ENCODE data around the gene HOXD12.

Gene HOXD12, protein sequence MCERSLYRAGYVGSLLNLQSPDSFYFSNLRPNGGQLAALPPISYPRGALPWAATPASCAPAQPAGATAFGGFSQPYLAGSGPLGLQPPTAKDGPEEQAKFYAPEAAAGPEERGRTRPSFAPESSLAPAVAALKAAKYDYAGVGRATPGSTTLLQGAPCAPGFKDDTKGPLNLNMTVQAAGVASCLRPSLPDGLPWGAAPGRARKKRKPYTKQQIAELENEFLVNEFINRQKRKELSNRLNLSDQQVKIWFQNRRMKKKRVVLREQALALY

DNA sequence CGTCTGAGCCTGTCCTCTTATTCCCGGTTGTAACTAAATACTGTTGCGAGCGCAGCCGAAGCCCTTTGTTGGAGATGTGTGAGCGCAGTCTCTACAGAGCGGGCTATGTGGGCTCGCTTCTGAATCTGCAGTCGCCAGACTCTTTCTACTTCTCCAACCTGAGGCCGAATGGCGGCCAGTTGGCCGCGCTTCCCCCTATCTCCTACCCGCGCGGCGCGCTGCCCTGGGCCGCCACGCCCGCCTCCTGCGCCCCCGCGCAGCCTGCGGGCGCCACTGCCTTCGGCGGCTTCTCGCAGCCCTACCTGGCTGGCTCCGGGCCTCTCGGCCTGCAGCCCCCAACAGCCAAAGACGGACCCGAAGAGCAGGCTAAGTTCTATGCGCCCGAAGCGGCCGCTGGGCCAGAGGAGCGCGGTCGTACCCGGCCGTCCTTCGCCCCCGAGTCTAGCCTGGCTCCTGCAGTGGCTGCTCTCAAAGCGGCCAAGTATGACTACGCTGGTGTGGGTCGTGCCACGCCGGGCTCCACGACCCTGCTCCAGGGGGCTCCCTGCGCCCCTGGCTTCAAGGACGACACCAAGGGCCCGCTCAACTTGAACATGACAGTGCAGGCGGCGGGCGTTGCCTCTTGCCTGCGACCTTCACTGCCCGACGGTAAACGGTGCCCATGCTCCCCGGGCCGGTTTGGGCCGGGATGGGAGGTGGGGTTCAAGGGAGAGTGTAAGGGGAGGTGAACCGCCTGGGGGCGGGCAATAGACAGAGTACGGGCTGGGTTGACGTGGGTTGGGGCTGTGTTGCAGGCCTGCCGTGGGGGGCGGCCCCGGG is at the start of gene HOXD12:
HOXD12 (plus strand) TSS at position 68 of the 819 bp plus-strand sequence; CDS start at position 75, 7 bp downstream.
- DNase-seq, result peak in 1 of 2 donors; percentile 1

DNA sequence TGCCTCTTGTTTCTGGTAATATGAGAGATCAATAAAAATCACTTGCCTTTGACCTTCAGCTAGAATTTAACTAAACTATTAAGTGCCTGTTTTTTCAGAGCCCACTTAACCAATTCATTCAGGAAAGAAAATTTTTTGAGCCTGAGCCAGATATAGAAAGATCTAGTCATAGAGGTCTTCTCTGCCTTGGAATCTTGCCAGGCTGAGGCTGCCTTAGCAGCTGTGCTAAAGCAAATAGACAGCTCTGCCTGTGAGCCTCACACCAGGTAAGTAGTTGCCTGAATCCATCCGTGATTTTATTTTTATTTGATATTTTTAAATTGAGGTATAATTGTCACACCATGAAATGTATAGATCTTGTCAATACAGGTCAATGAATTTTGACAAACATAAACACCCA is 43.2 kb upstream of the HOXD12 start:
- no peak for DNase-seq

DNA sequence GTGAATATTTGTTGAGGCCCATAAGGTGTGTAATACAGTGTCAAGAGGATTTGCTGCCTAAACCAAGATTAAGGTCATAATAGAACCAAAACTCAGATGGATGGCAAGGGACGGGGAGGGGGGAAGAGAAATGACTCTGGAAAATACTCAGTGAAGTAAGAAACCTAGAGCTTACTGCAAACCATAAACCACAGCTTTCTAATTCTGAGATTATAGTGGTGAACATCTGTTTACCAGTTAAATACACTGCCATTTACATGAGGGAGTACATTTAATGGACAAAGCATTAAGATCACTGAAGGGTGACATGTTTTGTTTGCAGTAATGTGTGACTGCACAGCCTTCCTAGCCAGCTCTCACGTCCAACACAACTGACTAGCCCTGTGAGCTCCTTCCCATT is 35.6 kb upstream of the HOXD12 start:
- DNase-seq, result no peak

DNA sequence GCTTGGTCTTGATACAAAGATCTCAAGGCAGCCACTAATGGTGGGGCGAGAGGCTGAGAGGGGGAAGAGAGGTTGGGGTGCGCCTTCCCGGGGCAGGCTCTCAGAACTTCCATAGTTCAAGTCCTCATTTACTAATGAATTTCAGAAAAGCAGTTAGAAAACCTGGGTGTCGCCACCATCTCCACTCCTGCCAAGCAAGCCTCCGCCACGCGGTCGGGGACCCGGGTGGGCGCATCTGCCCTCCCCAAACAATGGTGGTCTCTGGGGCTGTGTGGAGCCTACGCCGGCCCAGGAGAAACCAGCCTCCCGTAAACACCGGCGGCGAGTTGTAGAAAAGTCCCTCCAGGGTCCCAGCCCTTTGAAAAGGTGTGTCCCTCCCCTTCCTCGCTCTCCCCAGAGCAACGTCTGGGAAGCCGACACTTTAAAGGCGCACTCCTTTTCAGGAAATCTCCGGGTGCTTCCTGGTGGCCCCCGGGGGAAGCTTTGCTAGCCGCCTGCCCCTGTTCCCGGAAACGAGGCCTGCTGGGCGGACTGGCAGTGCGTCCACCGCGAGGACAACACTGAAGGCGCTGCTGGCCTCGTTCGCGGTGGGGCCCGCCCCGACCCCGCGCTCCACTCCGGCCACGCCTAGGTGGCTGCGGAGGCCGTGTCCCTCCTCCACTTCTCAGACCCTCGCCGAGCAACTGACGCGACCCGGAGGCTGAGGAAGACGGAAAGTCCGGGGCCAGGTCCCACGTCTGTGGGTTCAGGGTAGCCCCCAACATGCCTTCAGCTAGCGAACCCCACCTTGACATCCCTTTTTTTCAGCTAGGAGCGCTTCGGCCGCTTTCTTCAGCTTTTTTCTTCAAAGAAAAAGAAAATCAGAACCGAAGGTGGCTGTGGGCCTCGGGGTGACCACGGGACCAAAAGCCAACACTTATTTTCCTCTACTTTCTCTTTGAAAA is 32.7 kb upstream of the HOXD12 start:
- DNase-seq, result no peak

DNA sequence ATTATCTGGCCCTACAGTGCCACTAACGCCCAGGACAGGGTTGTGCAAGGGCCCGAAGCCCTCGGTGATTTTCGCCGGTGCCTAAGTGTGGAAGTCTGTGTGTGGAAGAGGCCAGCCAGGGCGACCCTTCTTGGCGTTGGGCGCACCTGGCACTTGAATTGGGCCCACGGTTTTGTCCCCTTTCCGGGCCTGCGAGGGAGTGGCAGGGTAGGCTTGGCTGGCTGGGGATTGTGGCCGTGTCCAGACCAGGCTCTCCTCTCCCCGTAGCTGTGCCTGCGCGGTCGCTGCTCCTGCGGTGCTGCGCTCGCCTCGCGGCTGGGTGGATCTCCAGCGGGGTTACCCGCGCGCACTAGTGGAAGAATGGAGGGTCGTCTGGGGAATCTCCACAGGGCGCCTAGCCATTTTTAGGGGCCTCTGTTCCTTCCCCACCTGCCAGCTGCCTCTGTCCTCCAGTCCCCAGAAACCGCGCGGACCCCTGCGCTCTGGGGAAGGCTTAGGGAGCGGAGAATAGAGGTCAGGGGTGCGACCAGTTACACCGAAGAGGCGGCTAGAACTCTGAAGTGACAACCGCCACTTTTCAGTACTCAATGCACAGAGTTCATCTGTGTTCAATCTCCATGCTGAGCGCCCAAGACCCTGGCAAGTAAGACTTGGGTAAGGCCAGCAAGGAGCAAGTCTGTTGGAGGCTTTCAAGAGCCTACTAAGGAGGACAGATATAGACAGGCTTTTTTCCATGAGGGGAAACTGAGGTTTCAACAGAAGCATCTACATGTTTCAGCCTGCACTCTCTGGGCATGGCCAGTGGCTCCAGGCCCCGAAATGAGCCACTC is 31.8 kb upstream of the HOXD12 start:
- no peak for DNase-seq

DNA sequence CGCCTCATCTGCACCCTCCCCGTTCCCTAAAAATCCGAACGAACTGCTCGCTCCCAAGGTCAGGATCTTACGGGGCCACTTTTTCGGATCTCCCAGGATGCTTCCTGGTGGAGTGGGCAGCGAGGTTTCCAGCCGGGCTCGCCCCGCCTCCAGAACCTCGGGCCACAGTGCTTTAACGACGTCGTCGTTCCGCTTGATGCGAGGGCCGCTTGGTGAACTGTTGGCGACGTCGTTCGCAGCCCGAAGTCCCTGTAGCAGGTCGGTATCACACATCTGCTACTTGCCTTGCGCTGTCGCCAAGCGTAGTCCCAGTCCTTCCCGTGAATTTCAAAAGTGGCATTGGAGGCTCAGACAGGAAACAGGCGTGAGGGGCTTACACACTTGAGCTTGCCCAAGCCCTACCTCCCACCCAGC is 31.2 kb upstream of the HOXD12 start:
- DNase-seq, result no peak

DNA sequence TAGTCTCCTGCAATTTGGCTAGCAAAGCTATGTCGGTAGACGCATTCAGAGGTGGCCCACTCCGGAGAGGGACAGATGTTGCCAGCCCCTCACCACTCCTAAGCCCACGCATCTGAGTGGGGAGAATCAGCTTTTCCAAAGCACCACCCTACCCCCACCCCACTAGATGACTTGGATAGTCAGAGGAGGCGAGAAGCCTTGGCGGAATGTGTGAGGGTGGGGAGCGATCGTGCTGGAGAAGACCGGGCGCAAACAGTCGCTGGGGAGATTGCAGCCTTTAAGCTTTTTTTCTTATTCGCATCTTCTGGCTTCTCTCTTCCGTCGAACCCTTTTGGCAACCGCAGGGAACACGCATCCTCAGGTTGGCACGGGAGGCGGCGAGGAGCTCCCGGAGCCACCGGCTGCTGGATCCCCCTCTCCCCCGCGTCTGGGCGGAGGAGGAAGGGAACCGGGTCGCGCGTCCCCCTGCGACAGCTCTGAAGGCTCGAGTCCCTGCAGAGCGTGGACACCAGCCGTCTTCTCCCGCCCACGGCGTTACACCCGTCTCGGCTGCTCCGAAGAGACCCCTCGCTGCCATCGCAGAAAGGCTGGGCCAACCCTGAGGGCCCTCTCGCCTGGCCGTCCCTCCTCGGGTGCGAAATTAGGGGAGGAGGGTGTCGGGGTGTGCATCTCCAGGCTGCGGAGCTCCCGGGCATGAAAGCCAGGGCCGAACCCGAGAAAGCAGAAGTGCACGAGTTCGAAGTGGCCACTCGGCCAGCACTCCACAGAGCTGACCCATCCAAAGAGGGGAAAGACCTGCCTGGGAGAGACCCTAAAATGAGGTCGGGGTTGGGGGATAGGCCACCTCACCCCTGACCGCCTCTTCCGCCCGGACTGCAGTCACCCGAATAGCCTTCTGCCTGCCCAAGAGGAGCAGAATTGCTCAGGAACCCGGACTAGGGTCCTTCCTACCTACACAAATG is 28.0 kb upstream of the HOXD12 start:
- DNase-seq, result no peak

DNA sequence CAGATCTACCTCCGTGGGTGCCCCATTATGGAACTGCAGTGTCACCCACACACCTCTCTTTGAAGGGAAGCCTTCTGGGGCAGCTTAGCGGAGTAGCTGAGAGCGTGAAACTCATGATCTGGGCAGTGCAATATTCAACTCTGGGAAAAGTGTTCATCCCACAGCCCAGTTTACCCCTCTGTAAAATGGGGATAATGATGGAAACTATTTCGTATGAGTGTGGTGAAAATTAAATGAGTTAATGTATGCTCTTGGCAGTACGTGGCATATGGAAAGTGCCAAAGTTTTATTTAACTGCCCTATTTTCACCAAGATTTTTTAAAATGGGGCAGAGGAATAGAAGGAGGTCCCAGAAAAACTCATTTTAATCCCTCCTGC is 27.3 kb upstream of the HOXD12 start:
- no peak for DNase-seq

DNA sequence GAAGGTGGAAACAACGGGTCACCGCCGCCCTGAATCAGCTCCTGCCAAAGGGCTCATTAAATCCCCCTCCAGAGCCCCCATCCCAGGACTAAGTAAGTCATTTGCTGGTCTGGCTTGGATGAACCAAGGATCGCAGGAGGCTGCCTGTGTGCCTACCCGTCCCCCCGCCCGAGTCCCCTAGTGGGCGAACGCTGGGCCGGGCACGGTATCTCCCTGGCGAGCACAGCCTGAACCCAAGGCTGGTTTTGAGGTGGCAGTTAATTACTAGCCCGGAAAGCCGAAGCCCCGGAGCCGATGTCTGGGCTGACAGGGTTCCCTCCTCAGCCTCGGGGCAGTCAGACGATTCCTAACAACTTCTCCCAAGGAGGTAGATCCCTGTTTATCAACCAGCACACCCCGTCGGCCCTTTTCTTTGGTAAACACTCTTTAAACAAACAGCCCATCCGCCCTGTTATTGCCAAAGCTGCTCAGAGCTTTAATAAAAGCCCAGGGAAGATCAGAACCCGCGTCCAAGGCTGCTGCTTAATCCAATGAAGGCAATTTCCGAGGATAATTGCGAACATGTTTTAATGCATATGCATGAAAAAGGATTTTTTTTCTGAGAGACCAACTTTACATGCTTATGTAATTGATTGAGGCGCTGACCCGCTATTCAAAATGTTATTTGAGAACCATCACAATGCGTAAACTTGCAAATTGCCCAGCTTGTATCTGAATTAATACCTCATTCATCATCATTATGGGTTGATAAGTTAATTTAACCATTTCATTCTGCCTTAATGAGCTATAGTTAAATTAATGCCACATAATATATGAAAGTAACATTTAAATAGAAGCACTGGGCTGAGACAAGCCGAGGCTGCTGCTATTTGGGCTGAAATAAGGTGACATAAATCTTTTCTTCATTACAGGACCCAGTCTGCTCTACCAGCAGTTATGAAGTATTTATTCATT is 26.4 kb upstream of the HOXD12 start:
- no peak for DNase-seq

DNA sequence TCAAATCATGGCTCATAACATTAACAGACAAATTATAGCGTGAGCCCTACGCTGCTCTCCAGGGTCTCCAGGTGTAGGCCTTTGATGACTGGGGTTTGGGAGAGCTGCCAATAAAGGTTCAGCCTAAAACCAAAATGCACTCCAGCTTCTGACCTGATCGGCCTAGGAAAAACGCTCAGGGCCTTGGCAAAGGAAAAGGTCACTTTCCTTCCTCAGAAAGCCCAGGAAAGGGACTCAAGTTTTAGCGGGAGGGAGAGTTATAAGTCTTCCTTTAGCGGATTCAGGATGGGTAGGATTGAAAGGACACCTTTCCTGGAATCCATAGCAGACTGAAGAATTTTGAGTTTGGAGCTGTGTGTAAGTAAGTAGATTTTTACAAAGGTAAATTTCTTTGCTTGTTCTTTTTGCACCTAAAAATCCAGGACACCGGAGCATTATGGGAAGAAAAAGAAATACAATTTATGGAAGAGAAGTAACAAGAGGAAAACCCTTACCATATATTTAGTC is 24.6 kb upstream of the HOXD12 start:
- no peak for DNase-seq

DNA sequence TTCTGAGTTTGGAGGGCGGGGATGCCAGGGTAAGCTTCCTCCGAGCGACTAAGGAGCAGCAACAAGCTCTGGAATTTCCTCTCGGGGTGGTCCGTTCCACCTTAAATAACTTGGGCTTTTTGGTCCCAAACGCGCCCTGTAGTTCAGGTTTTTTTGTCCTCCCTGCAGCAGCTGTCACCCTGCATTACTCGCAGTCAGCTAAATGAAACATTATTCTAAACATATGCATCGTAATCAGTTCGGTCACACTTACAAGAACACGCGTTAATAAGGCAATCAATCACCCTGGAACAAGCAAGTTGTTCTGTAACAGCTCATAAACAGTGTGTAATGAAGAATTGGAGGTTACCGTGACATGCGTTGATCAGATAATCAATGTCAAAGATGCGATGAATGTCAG is 24.1 kb upstream of the HOXD12 start:
- no peak for DNase-seq

DNA sequence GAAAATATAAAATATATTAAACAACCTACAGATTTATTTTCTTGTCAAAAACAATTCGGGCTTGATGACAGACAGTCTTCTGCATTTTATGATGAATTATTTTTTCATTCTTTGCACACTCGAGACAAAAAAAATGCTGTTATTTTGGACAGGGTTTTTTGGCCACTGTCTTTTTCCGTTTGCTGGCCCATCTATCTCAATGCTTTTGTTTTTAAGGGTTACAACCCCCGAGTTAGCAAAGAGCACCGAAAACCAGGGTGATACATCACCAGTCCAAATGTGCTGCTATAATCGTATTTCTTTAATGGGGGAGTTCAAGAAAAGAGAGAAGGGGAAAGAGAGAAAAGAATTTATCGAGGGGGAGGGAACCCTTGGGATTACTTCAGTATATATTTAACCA is 23.5 kb upstream of the HOXD12 start:
- DNase-seq, result no peak

DNA sequence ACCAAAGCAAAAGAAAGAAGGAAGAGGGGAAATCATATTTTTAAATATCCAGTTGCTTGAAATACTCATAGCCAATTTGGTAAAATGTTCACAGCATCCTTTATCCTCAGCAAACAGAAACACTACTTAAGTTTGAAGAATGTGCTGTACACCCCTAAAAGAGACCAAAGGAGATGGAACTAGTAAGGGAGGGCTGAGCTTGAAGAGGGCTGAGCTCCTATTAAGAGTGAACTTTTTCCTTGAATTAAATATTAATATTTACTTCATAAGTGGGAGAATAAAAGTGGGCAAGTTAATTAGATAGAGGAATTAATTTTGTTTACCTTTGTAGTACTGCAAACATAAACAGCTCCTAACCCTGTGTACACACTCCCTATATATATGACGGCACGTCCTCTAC is 22.8 kb upstream of the HOXD12 start:
- DNase-seq, result no peak

DNA sequence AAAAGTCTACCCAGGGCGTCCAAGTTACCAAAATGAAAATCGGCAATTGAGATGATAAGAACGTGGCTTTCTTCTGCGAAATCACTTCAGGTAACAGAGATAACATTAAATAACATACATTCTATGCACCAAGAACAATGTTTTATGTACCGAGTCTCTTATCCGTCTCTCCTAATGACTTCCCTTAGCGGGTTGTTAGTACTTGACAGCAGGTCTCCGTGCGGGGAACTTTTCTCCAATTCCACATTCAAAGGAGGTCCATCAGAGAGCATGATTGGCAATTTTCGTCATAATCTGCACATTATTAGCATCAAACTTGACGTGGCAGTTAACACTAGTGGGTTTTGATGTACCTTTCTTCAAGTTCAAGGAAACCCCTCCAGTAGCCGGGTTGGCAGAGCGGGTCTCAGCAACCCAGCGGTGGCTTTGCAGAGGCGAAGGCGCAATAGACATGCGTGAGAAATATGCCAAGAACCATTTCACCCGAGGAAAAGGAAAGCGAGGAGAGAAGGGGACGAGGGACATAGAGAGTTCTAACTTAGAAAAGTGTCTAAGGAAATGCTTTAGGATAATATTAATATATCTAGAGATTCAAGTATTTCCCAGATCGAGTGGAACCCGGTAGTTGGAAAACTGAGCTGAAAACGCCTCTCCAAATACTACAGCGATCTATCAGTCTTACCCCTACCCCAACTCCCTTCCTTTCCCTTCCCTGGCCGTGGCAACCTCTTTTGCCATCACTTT is 20.9 kb upstream of the HOXD12 start:
- DNase-seq, result no peak

DNA sequence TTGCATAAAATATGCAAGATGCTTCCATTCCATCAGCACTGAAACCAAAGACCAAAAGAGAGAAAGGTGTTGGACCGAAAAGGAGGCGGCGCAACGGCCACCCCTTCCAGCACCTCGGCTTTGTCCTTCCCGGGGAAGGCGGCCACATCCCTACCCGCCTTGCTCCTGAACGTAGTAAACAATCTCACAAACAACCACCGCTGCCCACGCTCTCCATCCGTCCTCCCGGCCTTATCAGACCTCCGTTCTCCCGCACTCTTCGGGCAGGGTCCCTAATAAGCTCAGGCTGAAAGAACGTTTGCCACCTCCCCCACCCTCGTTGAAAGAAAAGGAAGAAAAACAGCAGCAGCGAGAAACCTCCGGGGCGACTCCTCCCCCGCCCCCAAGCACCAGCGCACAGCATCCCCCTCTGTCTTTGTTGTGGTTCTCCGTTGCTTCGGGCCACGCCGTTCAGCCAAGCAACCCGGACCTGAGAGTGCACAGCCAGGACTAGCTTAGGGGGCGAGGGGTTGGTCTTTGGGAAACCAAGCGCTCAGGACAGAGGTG is 20.2 kb upstream of the HOXD12 start:
- no peak for DNase-seq

DNA sequence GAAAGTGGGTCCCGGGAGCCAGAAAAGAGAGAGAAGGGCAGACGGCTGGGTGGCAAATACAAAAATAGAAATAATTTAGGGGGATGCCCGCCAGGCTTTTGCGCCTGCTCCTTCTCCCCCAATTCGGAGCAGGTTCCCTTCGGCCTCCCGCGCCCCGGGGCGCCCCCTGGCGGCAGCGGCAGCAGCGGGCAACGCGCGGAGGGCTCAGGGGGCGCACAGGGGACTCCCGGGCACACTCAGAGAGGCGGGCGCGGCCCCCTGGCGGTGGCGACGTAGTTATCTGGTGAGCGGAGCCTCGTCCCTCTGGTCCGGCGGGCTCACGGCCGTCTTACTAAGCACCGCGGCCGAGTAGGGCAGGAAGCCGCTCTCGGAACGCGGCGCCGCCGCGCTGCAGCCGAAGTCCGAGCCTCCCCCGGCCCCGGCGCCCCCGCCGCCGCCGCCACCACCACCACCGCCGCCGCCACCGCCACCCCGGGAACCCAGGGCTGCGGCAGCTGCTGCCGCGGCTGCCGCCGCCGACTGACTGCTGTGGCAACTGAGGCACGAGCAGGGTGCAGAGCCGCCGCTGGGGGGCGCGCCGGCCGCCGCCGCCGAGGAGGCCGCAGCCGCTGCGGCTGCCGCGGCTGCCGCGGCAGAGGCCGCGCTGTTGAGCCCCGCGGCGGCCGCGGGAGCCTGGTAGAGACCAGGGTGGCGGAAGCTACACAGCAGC is 19.6 kb upstream of the HOXD12 start:
- DNase-seq, result no peak

DNA sequence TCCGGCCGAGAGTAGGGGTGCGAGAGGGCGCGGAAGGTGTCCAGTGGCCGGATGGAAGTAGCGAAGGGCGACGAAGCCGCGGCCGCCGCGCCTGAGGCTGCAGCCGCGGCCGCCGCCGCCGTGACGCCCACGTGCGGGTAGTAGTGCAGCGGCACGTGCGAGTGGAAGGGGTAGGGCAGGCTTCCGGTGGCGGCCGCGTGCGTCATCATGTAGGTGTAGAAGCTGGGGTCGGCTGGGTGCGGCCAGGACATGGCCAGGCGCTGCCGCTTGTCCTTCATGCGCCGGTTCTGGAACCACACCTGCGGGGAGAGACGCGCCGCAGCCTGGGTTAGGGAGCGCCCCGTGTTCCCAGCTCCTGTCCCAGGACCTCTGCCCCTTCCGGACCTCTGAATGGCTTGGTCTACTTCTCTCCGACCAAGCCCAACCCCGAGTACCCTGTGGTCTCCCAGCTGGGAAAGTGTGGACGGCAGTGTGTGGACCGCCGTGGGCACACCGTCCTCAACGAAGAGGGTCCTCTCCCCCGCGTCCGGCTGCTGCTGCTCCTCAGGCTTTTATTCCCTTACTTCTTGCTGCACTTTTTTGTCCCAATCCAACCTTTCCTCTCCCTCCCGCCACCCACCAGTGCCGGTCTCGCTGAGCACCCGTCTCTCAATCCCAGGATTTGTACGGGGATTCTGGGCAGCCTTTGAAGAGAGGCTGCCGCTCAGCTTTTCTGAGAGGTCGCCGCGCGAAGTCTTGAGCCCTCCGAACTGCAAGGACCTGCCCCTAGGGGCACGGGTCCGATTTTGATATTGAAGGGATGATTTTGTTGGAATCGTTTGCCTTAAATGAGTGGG is 18.8 kb upstream of the HOXD12 start:
- DNase-seq, result no peak
